B cell (primary cell): ENCODE data around the gene CST7.

Experiments used
- CTCF ChIP-seq: fragments of 200-600 bp; IDR thresholded peaks from one replicate; pipeline ENCODE4 v1.8.0; 2022; ENCODE audit warnings: antibody characterized with exemption, mild to moderate bottlenecking
- EZH2 ChIP-seq: IDR thresholded peaks from 2 replicates; pipeline ENCODE4 v1.6.1; 2012; ENCODE audit warnings: borderline replicate concordance, low read depth, mild to moderate bottlenecking, moderate library complexity, low read length; ENCODE audit not compliant: insufficient read depth, poor library complexity, severe bottlenecking

DNA sequence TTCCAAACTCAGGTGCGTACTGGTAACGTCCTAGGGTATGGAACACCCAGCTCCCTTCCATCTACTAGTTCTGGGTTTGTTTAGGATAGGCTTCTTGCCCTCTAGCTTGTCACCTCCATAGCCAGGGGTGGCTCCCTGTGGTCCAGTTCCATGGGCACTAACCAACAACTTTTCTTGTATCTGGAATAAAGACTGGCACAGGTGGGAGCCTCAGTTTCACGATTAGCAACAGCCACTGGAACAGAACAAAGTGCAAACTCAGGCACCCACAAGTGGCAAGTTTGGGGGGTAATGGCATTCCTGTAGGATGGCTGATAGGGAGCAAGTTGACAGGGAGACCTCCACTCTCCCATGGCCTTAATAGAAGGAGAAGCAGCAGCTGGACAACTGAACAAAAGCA is 49.1 kb downstream of the CST7 start:
- TF ChIP-seq CTCF (no peak), EZH2 (no peak)
